ENCODE measurements around the gene TSPAN4.

The TSPAN4 gene

DNA sequence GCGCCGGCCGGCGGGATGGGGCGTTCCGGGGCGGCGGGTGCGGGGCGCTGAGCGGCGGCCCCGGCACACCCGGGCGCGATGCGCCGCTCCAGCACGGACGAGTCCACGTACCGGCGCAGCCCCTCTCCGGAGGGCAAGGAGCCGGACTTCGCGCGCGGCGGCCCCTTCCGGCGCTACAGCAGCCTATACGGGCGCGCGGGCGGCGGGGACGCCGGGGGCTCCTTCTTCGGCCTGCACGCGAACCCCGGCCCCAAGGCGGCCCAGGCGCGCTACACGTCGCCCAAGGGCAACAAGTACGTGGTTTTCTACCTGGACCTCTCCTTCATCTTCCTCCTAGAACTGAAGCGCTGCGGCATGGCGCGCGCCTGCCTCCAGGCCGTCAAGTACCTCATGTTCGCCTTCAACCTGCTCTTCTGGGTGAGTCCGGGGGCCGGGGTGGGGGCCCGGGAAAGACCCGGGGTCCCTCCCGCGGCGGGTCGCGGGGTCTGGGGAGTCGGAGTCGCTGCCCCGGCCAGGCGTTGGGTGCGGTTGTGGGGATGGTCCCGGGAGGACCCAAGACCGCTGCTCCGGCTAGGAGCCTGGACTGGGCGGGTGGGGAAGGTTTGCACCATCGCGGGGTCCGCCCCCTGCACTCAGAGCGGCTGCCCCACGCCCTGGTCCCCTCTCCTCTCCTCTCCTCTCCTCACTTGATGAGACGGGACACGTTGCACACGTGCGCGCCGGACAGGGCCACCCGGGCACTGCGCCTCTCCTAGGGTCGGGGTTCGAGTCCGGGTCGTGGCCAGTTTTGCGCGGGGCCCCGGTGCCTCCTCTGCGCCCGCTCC lies 7.5 kb downstream of the TSPAN4 start:
- in situ Hi-C loops (cut with HindIII; ENCODE audit: low pct_ligation_motif_present, low sequenced_read_pairs): no loop called here
- H3K4me3 ChIP-seq (ENCODE audit: low read depth, low read length): peak overlapping the region; percentile 26
- TF ChIP-seq, protein P1, sequence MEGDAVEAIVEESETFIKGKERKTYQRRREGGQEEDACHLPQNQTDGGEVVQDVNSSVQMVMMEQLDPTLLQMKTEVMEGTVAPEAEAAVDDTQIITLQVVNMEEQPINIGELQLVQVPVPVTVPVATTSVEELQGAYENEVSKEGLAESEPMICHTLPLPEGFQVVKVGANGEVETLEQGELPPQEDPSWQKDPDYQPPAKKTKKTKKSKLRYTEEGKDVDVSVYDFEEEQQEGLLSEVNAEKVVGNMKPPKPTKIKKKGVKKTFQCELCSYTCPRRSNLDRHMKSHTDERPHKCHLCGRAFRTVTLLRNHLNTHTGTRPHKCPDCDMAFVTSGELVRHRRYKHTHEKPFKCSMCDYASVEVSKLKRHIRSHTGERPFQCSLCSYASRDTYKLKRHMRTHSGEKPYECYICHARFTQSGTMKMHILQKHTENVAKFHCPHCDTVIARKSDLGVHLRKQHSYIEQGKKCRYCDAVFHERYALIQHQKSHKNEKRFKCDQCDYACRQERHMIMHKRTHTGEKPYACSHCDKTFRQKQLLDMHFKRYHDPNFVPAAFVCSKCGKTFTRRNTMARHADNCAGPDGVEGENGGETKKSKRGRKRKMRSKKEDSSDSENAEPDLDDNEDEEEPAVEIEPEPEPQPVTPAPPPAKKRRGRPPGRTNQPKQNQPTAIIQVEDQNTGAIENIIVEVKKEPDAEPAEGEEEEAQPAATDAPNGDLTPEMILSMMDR (IDR thresholded peaks at IDR 0.05; ENCODE audit: low read depth, low read length, missing control alignments): no peak
- no peak overlapping the region for H3K27ac ChIP-seq
- DNase-seq: no peak
- no peaks in the 10 kb centered on the region for H3K36me3 ChIP-seq (replicated peaks)
- no peaks in the 10 kb centered on the region for H3K27me3 ChIP-seq (replicated peaks)

DNA sequence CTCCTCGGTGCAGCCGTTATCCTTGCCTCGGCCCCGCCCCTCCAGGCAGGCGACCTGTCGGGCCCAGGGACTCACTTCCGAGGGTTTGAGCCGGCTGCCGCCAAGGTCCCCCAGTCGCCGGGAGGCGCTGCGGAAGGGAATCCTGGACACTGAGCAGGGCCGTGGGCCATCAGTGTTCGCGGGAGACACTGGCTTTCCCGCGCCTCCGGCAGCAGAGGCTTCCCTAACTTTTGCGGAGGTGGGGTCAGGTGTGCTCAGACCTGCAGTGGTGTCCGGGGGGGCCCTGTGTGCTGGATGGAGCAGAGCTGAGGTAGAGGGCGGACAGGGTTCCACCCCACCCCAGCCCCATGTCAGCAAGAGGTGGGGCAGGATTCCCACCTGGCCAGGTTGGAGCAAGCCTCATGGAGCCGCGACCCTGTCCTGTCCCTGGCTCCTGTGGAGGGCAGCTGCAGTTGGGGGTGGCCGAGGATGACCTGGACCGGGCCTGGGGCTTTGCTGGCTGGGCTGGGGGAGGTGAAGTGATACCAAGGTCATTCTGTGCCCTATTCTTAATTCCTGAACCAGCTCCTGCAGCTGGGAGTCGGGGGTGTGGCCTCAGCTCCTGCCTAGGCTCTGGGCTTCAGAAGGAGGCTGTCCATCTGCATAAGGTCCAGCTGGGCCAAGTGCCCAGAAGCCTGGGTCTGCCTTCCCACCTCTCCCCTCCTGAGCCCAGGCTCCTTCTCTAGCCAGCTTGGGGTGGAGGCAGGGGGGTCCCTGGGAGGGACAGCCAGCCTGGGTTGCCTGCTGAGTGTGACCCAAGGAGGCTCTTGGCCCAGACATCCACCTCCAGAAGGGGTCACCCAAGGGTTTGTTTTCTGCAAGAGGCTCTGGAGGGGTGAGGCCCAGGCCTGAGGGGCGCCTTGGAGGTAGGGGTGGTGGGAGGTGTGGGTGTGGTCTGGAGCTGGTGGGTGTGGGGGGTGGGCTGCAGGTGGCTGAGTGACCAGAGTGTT lies 8.4 kb downstream of the TSPAN4 start:
- Histone ChIP-seq H3K27ac (no peak overlapping the region), H3K36me3 (replicated peaks) (no peaks in the 10 kb centered on the region), H3K27me3 (replicated peaks) (no peaks in the 10 kb centered on the region), H3K4me3 (ENCODE audit: low read depth, low read length) (no peak overlapping the region)
- DNase-seq: no peak
- in situ Hi-C loops (cut with HindIII; ENCODE audit: low pct_ligation_motif_present, low sequenced_read_pairs): no loop called here
- TF ChIP-seq, protein P1 (IDR thresholded peaks at IDR 0.05; ENCODE audit: low read depth, low read length, missing control alignments): peak; percentile 23

DNA sequence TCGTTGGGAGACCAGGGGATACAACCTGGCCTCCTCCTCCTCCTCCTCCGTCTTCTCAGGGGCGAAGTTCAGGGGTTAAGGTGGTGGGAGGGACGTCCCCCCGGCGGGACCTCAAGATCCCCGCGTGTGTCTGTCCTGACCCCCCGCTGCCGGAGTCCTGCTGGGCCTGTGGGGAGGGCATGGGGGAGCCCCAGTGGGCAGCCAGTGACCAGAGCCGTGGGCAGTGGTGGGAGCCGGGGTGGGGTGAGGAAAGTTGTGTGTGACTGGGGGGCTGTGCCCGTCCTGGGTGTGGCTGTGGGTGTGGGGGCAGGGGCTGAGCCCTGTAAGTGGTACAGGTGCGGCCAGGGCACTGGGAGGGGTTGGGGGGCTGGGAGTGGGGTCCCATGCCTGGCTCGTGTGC lies 10.1 kb downstream of the TSPAN4 start:
- TF ChIP-seq, protein P1 (IDR thresholded peaks at IDR 0.05; ENCODE audit: low read depth, low read length, missing control alignments): no peak

DNA sequence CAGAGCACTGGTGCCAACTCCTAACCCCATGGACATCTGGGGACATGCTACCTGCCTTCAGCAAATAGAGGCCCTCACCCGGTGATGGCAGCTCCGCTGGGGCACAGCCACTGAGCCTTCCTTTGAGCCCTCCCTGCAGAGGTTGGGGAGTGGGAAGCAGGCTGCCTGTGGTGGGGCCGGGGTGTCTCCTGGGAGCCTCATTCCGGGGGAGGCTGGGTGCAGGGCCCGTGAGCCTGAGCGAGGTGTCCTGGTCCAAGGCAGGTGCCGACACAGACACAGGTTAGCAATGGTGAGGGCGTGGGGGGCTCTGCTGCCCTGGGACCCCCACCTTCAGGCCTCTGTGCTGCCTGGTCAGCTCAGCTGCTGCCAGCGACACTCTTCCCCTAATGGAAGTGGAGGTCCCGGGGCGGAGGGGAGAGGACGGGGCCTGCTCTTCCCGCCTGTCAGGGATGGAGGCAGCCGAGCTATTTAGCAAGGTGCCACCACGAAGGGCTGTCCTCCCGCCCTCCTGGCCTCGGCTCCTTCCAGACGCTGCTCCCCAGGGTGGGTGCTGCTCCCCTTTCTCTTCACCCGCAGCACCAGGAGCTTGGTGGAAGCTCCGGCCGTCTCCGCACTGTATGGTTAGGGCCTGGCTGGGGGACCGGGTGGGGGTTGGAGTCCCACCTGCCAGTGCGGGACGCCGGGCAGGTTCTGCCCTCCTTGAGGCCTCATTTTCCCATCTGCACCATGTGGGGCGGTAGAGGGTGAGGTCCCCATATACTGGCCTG lies 11.2 kb downstream of the TSPAN4 start:
- DNase-seq: no peak
- no peak overlapping the region for H3K27ac ChIP-seq
- no peak overlapping the region for H3K4me3 ChIP-seq (ENCODE audit: low read depth, low read length)
- in situ Hi-C loops (cut with HindIII; ENCODE audit: low pct_ligation_motif_present, low sequenced_read_pairs): no loop called here
- TF ChIP-seq, protein P1 (IDR thresholded peaks at IDR 0.05; ENCODE audit: low read depth, low read length, missing control alignments): no peak
- H3K27me3 ChIP-seq (replicated peaks): no peaks in the 10 kb centered on the region
- no peaks in the 10 kb centered on the region for H3K36me3 ChIP-seq (replicated peaks)

More for the DNA sequence above, 10.1 kb downstream of the TSPAN4 start:
- Histone ChIP-seq H3K27me3 (replicated peaks) (no peaks in the 10 kb centered on the region), H3K4me3 (ENCODE audit: low read depth, low read length) (no peak overlapping the region), H3K27ac (no peak overlapping the region), H3K36me3 (replicated peaks) (no peaks in the 10 kb centered on the region)
- in situ Hi-C loops (cut with HindIII; ENCODE audit: low pct_ligation_motif_present, low sequenced_read_pairs): no loop called here
- DNase-seq: no peak

DNA sequence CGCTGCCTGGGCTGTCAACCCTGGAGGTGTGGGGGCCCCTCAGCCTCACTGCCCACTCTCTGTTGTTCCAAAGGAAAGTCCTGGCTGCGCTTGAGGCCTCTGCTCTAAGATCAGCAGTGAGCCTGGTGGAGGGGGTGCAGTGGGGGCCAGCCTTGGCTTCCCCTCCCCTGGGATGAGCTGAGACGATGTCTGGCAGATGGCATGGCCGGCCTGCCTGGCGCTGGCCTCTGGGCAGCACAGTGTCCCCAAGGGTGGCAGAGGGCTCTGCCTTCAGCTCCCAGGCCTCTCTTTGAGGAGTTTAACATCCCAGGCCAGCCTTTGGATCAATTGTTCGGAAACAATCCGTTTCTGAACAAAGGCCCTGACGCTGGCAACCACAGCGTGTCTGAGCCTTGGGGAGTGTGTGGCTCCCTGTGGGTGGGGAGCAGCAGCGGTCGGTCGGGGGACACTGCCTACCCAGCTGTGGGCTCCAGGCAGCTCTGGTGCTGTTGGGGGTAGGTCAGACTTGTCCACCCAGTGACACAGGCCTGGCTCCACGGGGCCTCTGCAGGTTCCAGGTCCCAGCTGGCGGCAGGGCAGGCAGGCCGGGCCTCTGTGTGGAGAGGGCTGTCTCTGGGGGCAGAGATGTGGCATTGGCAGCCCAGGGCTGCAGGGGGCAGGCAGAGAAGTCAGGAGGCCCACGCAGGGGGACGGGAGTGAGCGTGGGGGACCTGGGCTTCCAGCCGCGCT lies 12.1 kb downstream of the TSPAN4 start:
- TF ChIP-seq, protein P1 (IDR thresholded peaks at IDR 0.05; ENCODE audit: low read depth, low read length, missing control alignments): no peak
- in situ Hi-C loops (cut with HindIII; ENCODE audit: low pct_ligation_motif_present, low sequenced_read_pairs): no loop called here
- Histone ChIP-seq H3K27me3 (replicated peaks) (no peaks in the 10 kb centered on the region), H3K4me3 (ENCODE audit: low read depth, low read length) (no peak overlapping the region), H3K36me3 (replicated peaks) (no peaks in the 10 kb centered on the region), H3K27ac (no peak overlapping the region)
- DNase-seq: no peak
